K562 (cell line): Measurements from ENCODE around the gene UCP3. TPM values are rescaled to one million over a fixed set of nuclear protein-coding genes. Genes with fewer than 3 reads are reported as not detected.

Source experiments
- E2F4 ChIP-seq: sonication (generic); formaldehyde crosslinking; IDR thresholded peaks from 2 replicates; pipeline ENCODE4 v1.8.0; 2022; ENCODE audit warnings: mild to moderate bottlenecking, low read depth, missing genetic modification reagents
- EP400 ChIP-seq: fragments of 450-650 bp; IDR thresholded peaks from 2 replicates; pipeline ENCODE4 v1.6.1; 2017; ENCODE audit warnings: antibody characterized with exemption, mild to moderate bottlenecking, moderate library complexity
- FUS ChIP-seq: fragments of 200-400 bp; formaldehyde crosslinking; optimal IDR thresholded peaks from 2 replicates; pipeline ENCODE3; 2017; ENCODE audit warnings: low read depth, low read length
- GABPB2 ChIP-seq: fragments of 250-450 bp; sonication (Bioruptor Pico); conservative IDR thresholded peaks from 2 replicates; pipeline ENCODE4 v1.5.1; 2021; ENCODE audit warnings: mild to moderate bottlenecking
- HCFC1 ChIP-seq: IDR thresholded peaks from 2 replicates; pipeline ENCODE4 v1.6.1; 2012; ENCODE audit warnings: low read depth, low read length, improper control_type of control experiment
- HMBOX1 ChIP-seq: sonication (generic); IDR thresholded peaks from 2 replicates; pipeline ENCODE4 v1.6.1; 2016
- RERE ChIP-seq: sonication (generic); formaldehyde crosslinking; IDR thresholded peaks from 2 replicates; pipeline ENCODE4 v1.8.0; 2023; ENCODE audit warnings: missing genetic modification reagents, mild to moderate bottlenecking, borderline replicate concordance
- ZBTB2 ChIP-seq: fragments of 450-650 bp; IDR thresholded peaks from 2 replicates; pipeline ENCODE4 v1.6.1; 2016; ENCODE audit warnings: antibody characterized with exemption
- ZBTB49 ChIP-seq: sonication (generic); formaldehyde crosslinking; IDR thresholded peaks from 2 replicates; pipeline ENCODE4 v1.8.0; 2022; ENCODE audit warnings: missing genetic modification reagents, mild to moderate bottlenecking, borderline replicate concordance
- ZFP36 ChIP-seq: fragments of 150-350 bp; IDR thresholded peaks from 2 replicates; pipeline ENCODE4 v1.6.1; 2018; ENCODE audit warnings: low read length, low read depth; ENCODE audit not compliant: partially characterized antibody
- ZNF184 ChIP-seq: sonication (generic); formaldehyde crosslinking; IDR thresholded peaks from 2 replicates; pipeline ENCODE4 v1.5.0; 2020; ENCODE audit warnings: missing genetic modification reagents
- ZNF57 ChIP-seq: fragments of 450-650 bp; formaldehyde crosslinking; IDR thresholded peaks from 2 replicates; pipeline ENCODE4 v1.4.0; 2020; ENCODE audit warnings: mild to moderate bottlenecking, moderate library complexity
- polyA plus RNA-seq, 8 experiments: library from polyadenylated mRNA; depleted of rRNA in 4 of 8; stranded (reverse) in 5 of 8; unstranded in 3 of 8; fragments of >200 nt; fragmentation: Nextera tagmentation in 2 of 8; fragmentation: Illumina TruSeq in 1 of 8; extraction: Ambion mirVana in 2 of 8; extraction: Trizol in 1 of 8; gene quantifications; 2 replicates each; pipeline versions ENCODE4 v1.2.1 to v1.2.3, GENCODE V29; 2011 to 2014; ENCODE audit warnings: inconsistent platforms in 1 of 8, missing spikeins in 1 of 8
- total RNA-seq, 7 experiments: library from RNA; depleted of rRNA in 6 of 7; stranded (reverse); fragments of >200 nt in 6 of 7; fragmentation: Illumina TruSeq in 2 of 7; extraction: Trizol in 2 of 7; gene quantifications; 2 replicates each; pipeline versions ENCODE4 v1.2.1 to v1.2.3, GENCODE V29; 2011 to 2021; ENCODE audit warnings: low replicate concordance in 1 of 7

Gene UCP3
- total and polyA plus RNA-seq, 9 of the 15 experiments (the other 6 are each of a cell fraction or from before 2014, with no cell fraction given), result 0.05 to 0.65 (median 0.25) TPM; not detected in 2

- TF ChIP-seq ZNF57 (CRISPR knock-in tag) (0 out of 2 replicates have a peak, but pooled peaks have one; percentile 46), ZBTB2 (peak; percentile 26), RERE (no peak), HMBOX1 (peak; percentile 27; the same call in 1 of the 2 replicates), FUS (no peak), HCFC1 (peak; percentile 29; the same call in 1 of the 2 replicates), E2F4 (peak; percentile 67), ZBTB49 (peak; percentile 88; the same call in 1 of the 2 replicates), ZFP36 (peak; percentile 10), GABPB2 (CRISPR knock-in tag) (0 out of 2 replicates have a peak, but pooled peaks have one; percentile 39), EP400 (peak; percentile 94), ZNF184 (CRISPR knock-in tag) (no peak)
These were observed 25.7 kb downstream of the UCP3 start (continued) for GRCh38 chr11:73982990-73983740.
